ENCODE measurements around the gene KANTR. TPM values are rescaled to one million over a fixed set of nuclear protein-coding genes. Genes with fewer than 3 reads are reported as not detected.

Gene KANTR
- total and polyA plus RNA-seq, 2 experiments from 2014 or later = 6.4 to 15.5 TPM

DNA sequence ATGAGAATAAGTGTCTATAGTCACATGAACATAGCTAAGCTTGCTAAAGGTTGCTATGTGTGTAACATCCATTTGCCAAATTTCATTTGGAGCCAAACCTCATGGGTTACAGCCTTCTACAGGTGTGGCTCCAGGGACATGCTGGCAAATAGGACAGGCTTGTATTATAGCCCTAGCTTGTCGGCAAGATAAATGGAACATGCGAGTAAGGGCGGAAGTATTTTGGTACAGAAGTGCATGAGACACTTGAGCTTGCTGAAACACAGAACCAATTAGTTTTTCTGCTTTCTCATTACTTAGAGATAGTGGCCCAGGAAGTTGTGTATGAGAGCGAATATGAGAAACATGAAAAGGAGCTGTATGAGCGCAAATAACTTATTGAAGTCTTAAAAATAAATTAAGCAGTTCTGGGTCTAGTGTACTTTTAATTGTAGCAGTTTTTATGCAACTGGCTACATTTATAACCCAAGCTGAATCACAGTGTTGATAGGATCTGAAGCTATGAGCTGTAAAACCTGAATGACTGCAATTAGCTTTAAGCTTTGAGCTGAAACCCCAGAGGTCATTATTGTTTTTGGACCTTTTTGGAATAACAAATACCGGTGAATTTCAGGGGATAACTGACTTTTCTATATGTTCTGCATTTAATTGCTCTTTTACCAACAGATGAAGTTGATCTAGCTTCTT lies 66.5 kb downstream of the KANTR start:
- Histone ChIP-seq H3K27me3 (ENCODE audit: insufficient read depth) (no peaks in the 10 kb centered on the region), H3K27ac (ENCODE audit: low read depth) (no peak overlapping the region), H3K36me3 (ENCODE audit: insufficient read depth) (no peaks in the 10 kb centered on the region), H3K4me2 (no peak overlapping the region), H2AFZ (no peak overlapping the region), H4K20me1 (replicated peaks; ENCODE audit: insufficient read depth) (no peaks in the 10 kb centered on the region), H3F3A (replicated peaks; ENCODE audit: low read depth) (no peaks in the 10 kb centered on the region), H3K79me2 (replicated peaks; ENCODE audit: insufficient read depth) (no peaks in the 10 kb centered on the region), H3K4me1 (ENCODE audit: insufficient read depth) (peaks cover 5% of the 10 kb centered on the region; the same call in 1 of the 2 replicates), H3K9me2 (ENCODE audit: insufficient read depth) (no peaks in the 10 kb centered on the region), H3K4me3 (no peak overlapping the region)
- Mint-ChIP-seq H3K27ac (no peak overlapping the region), H3K27me3 (ENCODE audit: insufficient read depth, low read depth, poor library complexity) (no peaks in the 10 kb centered on the region), H3K4me3 (no peak overlapping the region), H3K9me3 (peaks cover 6% of the 10 kb centered on the region; the same call in 2 of the 3 replicates), H3K36me3 (ENCODE audit: low read depth) (peaks cover 6% of the 10 kb centered on the region), H3K4me1 (peaks cover 19% of the 10 kb centered on the region)
- DNase-seq (ENCODE audit: low spot score) (no peak), ATAC-seq (no peak)
- TF ChIP-seq ETS1 (IDR thresholded peaks at IDR 0.05) = no peak
- TF ChIP-seq EZH2phosphoT487 (IDR thresholded peaks at IDR 0.05; ENCODE audit: unreplicated experiment) = no peak
- TF ChIP-seq, protein P1, sequence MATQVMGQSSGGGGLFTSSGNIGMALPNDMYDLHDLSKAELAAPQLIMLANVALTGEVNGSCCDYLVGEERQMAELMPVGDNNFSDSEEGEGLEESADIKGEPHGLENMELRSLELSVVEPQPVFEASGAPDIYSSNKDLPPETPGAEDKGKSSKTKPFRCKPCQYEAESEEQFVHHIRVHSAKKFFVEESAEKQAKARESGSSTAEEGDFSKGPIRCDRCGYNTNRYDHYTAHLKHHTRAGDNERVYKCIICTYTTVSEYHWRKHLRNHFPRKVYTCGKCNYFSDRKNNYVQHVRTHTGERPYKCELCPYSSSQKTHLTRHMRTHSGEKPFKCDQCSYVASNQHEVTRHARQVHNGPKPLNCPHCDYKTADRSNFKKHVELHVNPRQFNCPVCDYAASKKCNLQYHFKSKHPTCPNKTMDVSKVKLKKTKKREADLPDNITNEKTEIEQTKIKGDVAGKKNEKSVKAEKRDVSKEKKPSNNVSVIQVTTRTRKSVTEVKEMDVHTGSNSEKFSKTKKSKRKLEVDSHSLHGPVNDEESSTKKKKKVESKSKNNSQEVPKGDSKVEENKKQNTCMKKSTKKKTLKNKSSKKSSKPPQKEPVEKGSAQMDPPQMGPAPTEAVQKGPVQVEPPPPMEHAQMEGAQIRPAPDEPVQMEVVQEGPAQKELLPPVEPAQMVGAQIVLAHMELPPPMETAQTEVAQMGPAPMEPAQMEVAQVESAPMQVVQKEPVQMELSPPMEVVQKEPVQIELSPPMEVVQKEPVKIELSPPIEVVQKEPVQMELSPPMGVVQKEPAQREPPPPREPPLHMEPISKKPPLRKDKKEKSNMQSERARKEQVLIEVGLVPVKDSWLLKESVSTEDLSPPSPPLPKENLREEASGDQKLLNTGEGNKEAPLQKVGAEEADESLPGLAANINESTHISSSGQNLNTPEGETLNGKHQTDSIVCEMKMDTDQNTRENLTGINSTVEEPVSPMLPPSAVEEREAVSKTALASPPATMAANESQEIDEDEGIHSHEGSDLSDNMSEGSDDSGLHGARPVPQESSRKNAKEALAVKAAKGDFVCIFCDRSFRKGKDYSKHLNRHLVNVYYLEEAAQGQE (IDR thresholded peaks at IDR 0.05; ENCODE audit: unreplicated experiment) = no peak
- TF ChIP-seq STAT1 (IDR thresholded peaks at IDR 0.05; ENCODE audit: unreplicated experiment) = no peak
- TF ChIP-seq ZNF331 (CRISPR knock-in tag; IDR thresholded peaks at IDR 0.05; ENCODE audit: low read depth) = no peak
- no peak for TF ChIP-seq CREB1 (CRISPR knock-in tag; IDR thresholded peaks at IDR 0.05; ENCODE audit: low read depth)
- no peak for TF ChIP-seq ZNF462 (CRISPR knock-in tag; IDR thresholded peaks at IDR 0.05)
- no peak for TF ChIP-seq EZH2 (IDR thresholded peaks at IDR 0.05; ENCODE audit: low read depth, unreplicated experiment)
- no peak for TF ChIP-seq ZNF114 (CRISPR knock-in tag; IDR thresholded peaks at IDR 0.05)
- TF ChIP-seq JUNB (IDR thresholded peaks at IDR 0.05; ENCODE audit: unreplicated experiment) = no peak
- no peak for TF ChIP-seq POLR2AphosphoS5 (IDR thresholded peaks at IDR 0.05; ENCODE audit: low read depth)
